ENCODE measurements around the gene PSMD1. TPM values are rescaled to one million over a fixed set of nuclear protein-coding genes. Genes with fewer than 3 reads are reported as not detected.

PSMD1 gene
- total and polyA plus RNA-seq, 2 of the 8 experiments (the other 6 are each of a cell fraction or from before 2014, with no cell fraction given): 179 to 272 TPM

DNA sequence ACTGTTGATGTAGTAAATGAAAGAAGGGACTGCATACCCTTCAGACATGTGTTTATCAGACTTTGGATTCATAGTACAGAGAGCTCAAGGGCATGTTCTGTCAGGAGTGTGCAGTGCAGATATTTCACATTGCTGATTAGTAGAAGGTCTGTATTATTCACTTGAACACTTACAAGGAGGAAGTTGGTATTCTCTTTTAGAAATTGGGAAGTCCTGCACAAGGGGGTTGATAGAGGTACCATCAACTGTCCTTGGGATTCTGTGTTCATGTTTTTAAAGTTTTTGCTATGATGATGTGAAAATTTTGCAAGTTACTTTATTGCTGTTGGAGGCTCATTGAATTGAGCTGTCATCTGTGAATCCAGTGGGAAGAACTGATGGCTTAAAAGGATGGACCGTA is 6.7 kb downstream of the PSMD1 start:
- Histone ChIP-seq H3K4ac (replicated peaks; ENCODE audit: insufficient read length, low read depth, low read length) (no peak overlapping the region), H3K18ac (ENCODE audit: extremely low read depth, low read length) (no peak overlapping the region), H3K4me2 (ENCODE audit: insufficient read depth in 1 of 2, low read depth in 2 of 2, low read length in 2 of 2) (no peak overlapping the region), H2AFZ (ENCODE audit: low read length) (no peak overlapping the region), H3K79me2 (ENCODE audit: control insufficient read depth in 1 of 2, insufficient read depth in 2 of 2, low read length in 2 of 2) (peaks cover 13 to 33% of the 10 kb centered on the region in 2 experiments), H4K91ac (replicated peaks; ENCODE audit: insufficient read length, low read length) (no peak overlapping the region), H2AK5ac (ENCODE audit: low read depth, low read length) (no peak overlapping the region), H3K23ac (ENCODE audit: insufficient read length) (no peak overlapping the region), H3K9ac (replicated peaks in 1 of 4; ENCODE audit: extremely low read depth in 1 of 4, low read depth in 3 of 4, low read length in 3 of 4) (no peak overlapping the region), H2BK12ac (ENCODE audit: low read depth, low read length) (no peak overlapping the region), H2BK120ac (replicated peaks; ENCODE audit: low read depth, low read length) (no peak overlapping the region), H3K56ac (replicated peaks; ENCODE audit: insufficient read length, low read depth, low read length) (no peak overlapping the region), H3K4me3 (ENCODE audit: extremely low read depth in 1 of 4, insufficient read depth in 2 of 4, low read depth in 3 of 4, low read length in 4 of 4) (no peak overlapping the region), H2BK20ac (ENCODE audit: low read length) (no peak overlapping the region), H3K14ac (ENCODE audit: insufficient read length) (no peak overlapping the region), H4K8ac (ENCODE audit: extremely low read depth, insufficient read depth, low read length) (no peak overlapping the region), H3K79me1 (ENCODE audit: low read depth, low read length) (no peaks in the 10 kb centered on the region; the same call in 1 of the 2 replicates), H4K5ac (ENCODE audit: insufficient read length, low read depth, low read length) (no peak overlapping the region), H3K27ac (ENCODE audit: low read depth, low read length) (no peak overlapping the region), H4K20me1 (replicated peaks in 1 of 2; ENCODE audit: control insufficient read depth in 1 of 2, insufficient read depth in 2 of 2, low read length in 2 of 2) (peaks cover 2 to 6% of the 10 kb centered on the region in 2 experiments), H3K27me3 (replicated peaks in 1 of 4; ENCODE audit: control insufficient read depth in 3 of 4, extremely low read depth in 1 of 4, insufficient read depth in 3 of 4, low read length in 3 of 4) (no peaks in the 10 kb centered on the region), H2BK15ac (ENCODE audit: low read length) (no peak overlapping the region), H3K9me3 (ENCODE audit: insufficient read depth in 2 of 2, low read depth in 1 of 2, low read length in 1 of 2) (no peaks in the 10 kb centered on the region), H3K4me1 (replicated peaks in 1 of 4; ENCODE audit: control insufficient read depth in 3 of 4, insufficient read depth in 4 of 4, low read length in 3 of 4) (peaks cover 0 to 3% (median 0%) of the 10 kb centered on the region in 4 experiments; a peak in 3 of 7 replicates), H3K23me2 (ENCODE audit: low read depth, low read length) (no peaks in the 10 kb centered on the region), H3K36me3 (ENCODE audit: control insufficient read depth in 2 of 4, insufficient read depth in 4 of 4, low read length in 3 of 4) (peaks cover 21 to 54% (median 45%) of the 10 kb centered on the region in 4 experiments), H2BK5ac (ENCODE audit: low read depth, low read length) (no peak overlapping the region)
- WGBS, 2 experiments (ENCODE audit: extremely low coverage in 1 of 2, insufficient coverage in 1 of 2, insufficient read length in 1 of 2, insufficient replicate concordance in 2 of 2, low coverage in 1 of 2, low lambda C conversion rate in 2 of 2, missing lambda C conversion rate in 1 of 2): 90% methylated on average over 1 of the region's 1 CpG; no CpG with 5 or more reads in 1 of the 2 experiments
- FAIRE-seq: no peak
- no peak for DNase-seq (ENCODE audit: low read depth in 1 of 2, low spot score in 2 of 2)
- TF ChIP-seq CBX8 (IDR thresholded peaks at IDR 0.05; ENCODE audit: borderline replicate concordance, low read depth, low read length): no peak
- POLR2A ChIA-PET (ENCODE audit: partially characterized antibody): no interaction called here
- CTCF ChIA-PET (ENCODE audit: partially characterized antibody): interaction anchor here (0.7 to 1.9 kb wide), 3 partner anchors 10 to 166 kb away, joined by 3 to 4 read pairs (median 3); no protein-coding TSS in a partner anchor
